Esophagus squamous epithelium (tissue), 5 donors: ENCODE results near the gene ENPP1. TPM values are rescaled to one million over a fixed set of nuclear protein-coding genes. Genes with fewer than 3 reads are reported as not detected.
A peak's percentile ranks its signal among the peaks of the same experiment; 100 is the strongest.

Experiments
- DNase-seq: peaks from one replicate; lab custom pipeline; 2025; lab: John Stamatoyannopoulos, UW
- H3K27ac ChIP-seq, 4 donors: fragments of 200-600 bp; sonication (generic); one replicate each; pipeline ENCODE4 v1.5.1; 2016 to 2019; ENCODE audit warnings: mild to moderate bottlenecking in 1 of 4
- H3K27me3 ChIP-seq, 4 donors: fragments of 200-600 bp; sonication (generic); 1 replicate in 3 of 4; 2 replicates in 1 of 4; pipeline versions ENCODE4 v1.5.1 to v1.6.0; 2017 to 2021; ENCODE audit warnings: antibody characterized with exemption in 1 of 4
- H3K36me3 ChIP-seq, 3 donors: fragments of 200-600 bp; sonication (generic); one replicate each; pipeline ENCODE4 v1.5.1; 2016 to 2019
- H3K4me1 ChIP-seq, 3 donors: fragments of 200-600 bp; sonication (generic); one replicate each; pipeline ENCODE4 v1.5.1; 2017 to 2019
- H3K4me3 ChIP-seq, 4 donors: fragments of 200-600 bp; sonication (generic); 1 replicate in 3 of 4; 2 replicates in 1 of 4; pipeline ENCODE4 v1.5.1; 2016 to 2019; ENCODE audit warnings: mild to moderate bottlenecking in 2 of 4, moderate library complexity in 1 of 4
- H3K9me3 ChIP-seq, 3 donors: fragments of 200-600 bp; sonication (generic); one replicate each; pipeline ENCODE4 v1.5.1; 2016 to 2019
- CTCF ChIP-seq, 6 experiments: fragments of 450-650 bp in 4 of 6; fragments of 200-600 bp in 2 of 6; sonication (generic) in 2 of 6; IDR thresholded peaks; one replicate each; pipeline ENCODE4 v1.5.1; 2016 to 2019; ENCODE audit warnings: antibody characterized with exemption in 6 of 6, mild to moderate bottlenecking in 4 of 6, moderate library complexity in 4 of 6
- POLR2A ChIP-seq, 4 donors: fragments of 450-650 bp; IDR thresholded peaks; one replicate each; pipeline ENCODE4 v1.6.1; 2017; ENCODE audit warnings: antibody characterized with exemption in 4 of 4, mild to moderate bottlenecking in 4 of 4, moderate library complexity in 3 of 4
- WGBS, 2 donors: methylation state at CpG; one replicate each; pipeline ENCODE4 v1.1.5; 2018; 5-methylcytosine and 5-hydroxymethylcytosine counted together
- intact Hi-C: fragments of 100-400 bp; cut with DNase I; formaldehyde crosslinking; loops from one replicate; pipeline ENCODE4 v1.15.0; 2022
- total RNA-seq, 4 donors: library from RNA; depleted of rRNA; stranded (reverse); fragments of >200 nt; gene quantifications; one replicate each; pipeline ENCODE4 v1.1.0, GENCODE V29; 2016
- donor health status: DM: yes; HTN: yes; CAD: no.

Gene ENPP1
- total RNA-seq, 4 donors from 2014 or later: 0.76 to 12.6 (median 3.2) TPM

GRCh38 chr6:131828080-131828479 lies 20.3 kb downstream of the ENPP1 start:
- Histone ChIP-seq H3K4me1 (peaks cover 0 to 23% (median 0%) of the 10 kb centered on the region in 3 donors), H3K27ac (peak overlapping the region in 3 of 4 donors; percentile 29 to 78 (median 37)), H3K36me3 (no peaks in the 10 kb centered on the region), H3K4me3 (no peak overlapping the region), H3K9me3 (no peaks in the 10 kb centered on the region), H3K27me3 (no peaks in the 10 kb centered on the region)
- TF ChIP-seq CTCF (IDR thresholded peaks at IDR 0.05) (no peak), POLR2A (IDR thresholded peaks at IDR 0.05) (no peak)
- DNase-seq: no peak
- 79 to 83% methylated on average over 7 of the region's 7 CpGs for WGBS, 2 donors
- intact Hi-C loops: no loop called here

GRCh38 chr6:131828951-131829350 lies 21.1 kb downstream of the ENPP1 start:
- WGBS, 2 donors: 34 to 51% methylated on average over 2 of the region's 2 CpGs
- peak overlapping the region in 3 of 4 donors; percentile 29 to 78 (median 37) for H3K27ac ChIP-seq
- DNase-seq: no peak
- no peaks in the 10 kb centered on the region for H3K9me3 ChIP-seq
- TF ChIP-seq POLR2A (IDR thresholded peaks at IDR 0.05) (no peak), CTCF (IDR thresholded peaks at IDR 0.05) (no peak)
- H3K27me3 ChIP-seq: no peaks in the 10 kb centered on the region
- H3K4me1 ChIP-seq: peaks cover 0 to 23% (median 0%) of the 10 kb centered on the region in 3 donors
- no peak overlapping the region for H3K4me3 ChIP-seq
- H3K36me3 ChIP-seq: no peaks in the 10 kb centered on the region
- intact Hi-C loops: no loop called here

GRCh38 chr6:131831392-131831791 lies 23.6 kb downstream of the ENPP1 start:
- H3K27ac ChIP-seq: no peak overlapping the region
- H3K4me1 ChIP-seq: peaks cover 0 to 23% (median 0%) of the 10 kb centered on the region in 3 donors
- TF ChIP-seq CTCF (IDR thresholded peaks at IDR 0.05): no peak
- TF ChIP-seq POLR2A (IDR thresholded peaks at IDR 0.05): no peak
- WGBS, 2 donors: 41 to 52% methylated on average over 4 of the region's 4 CpGs
- no peaks in the 10 kb centered on the region for H3K36me3 ChIP-seq
- intact Hi-C loops: no loop called here
- H3K9me3 ChIP-seq: no peaks in the 10 kb centered on the region
- DNase-seq: no peak
- H3K27me3 ChIP-seq: no peaks in the 10 kb centered on the region
- H3K4me3 ChIP-seq: no peak overlapping the region

GRCh38 chr6:131831886-131832285 lies 24.1 kb downstream of the ENPP1 start:
- TF ChIP-seq CTCF (IDR thresholded peaks at IDR 0.05) (no peak), POLR2A (IDR thresholded peaks at IDR 0.05) (no peak)
- Histone ChIP-seq H3K9me3 (no peaks in the 10 kb centered on the region), H3K27ac (no peak overlapping the region), H3K4me1 (peaks cover 0 to 23% (median 0%) of the 10 kb centered on the region in 3 donors), H3K36me3 (no peaks in the 10 kb centered on the region), H3K27me3 (no peaks in the 10 kb centered on the region), H3K4me3 (no peak overlapping the region)
- intact Hi-C loops: no loop called here
- WGBS, 2 donors: 33 to 41% methylated on average over 1 of the region's 1 CpG
- DNase-seq: no peak

GRCh38 chr6:131832363-131832762 lies 24.5 kb downstream of the ENPP1 start:
- TF ChIP-seq CTCF (IDR thresholded peaks at IDR 0.05) (no peak), POLR2A (IDR thresholded peaks at IDR 0.05) (no peak)
- Histone ChIP-seq H3K4me3 (no peak overlapping the region), H3K27me3 (no peaks in the 10 kb centered on the region), H3K36me3 (no peaks in the 10 kb centered on the region), H3K27ac (no peak overlapping the region), H3K4me1 (peaks cover 0 to 23% (median 0%) of the 10 kb centered on the region in 3 donors), H3K9me3 (no peaks in the 10 kb centered on the region)
- intact Hi-C loops: no loop called here
- DNase-seq: no peak
- 80% methylated on average over 1 of the region's 1 CpG; no CpG with 5 or more reads in 1 of the 2 donors for WGBS, 2 donors
